EH (cell line): Measurements from ENCODE around the gene OR56A1.

Experiments
- DNase-seq: peaks from one replicate; pipeline ENCODE4 v3.0.0-alpha.2; 2015; ENCODE audit warnings: low read depth

The OR56A1 gene

GRCh38 chr11:5989203-5989602, 41.4 kb downstream of the OR56A1 start:
- DNase-seq, result no peak

- no peak for DNase-seq
Observed at GRCh38 chr11:5986885-5987284, 43.7 kb downstream of the OR56A1 start, which contains the start of gene OR52L1. OR52L1 (minus strand) TSS chr11:5986985; CDS start chr11:5986930, 55 bp downstream.

DNA sequence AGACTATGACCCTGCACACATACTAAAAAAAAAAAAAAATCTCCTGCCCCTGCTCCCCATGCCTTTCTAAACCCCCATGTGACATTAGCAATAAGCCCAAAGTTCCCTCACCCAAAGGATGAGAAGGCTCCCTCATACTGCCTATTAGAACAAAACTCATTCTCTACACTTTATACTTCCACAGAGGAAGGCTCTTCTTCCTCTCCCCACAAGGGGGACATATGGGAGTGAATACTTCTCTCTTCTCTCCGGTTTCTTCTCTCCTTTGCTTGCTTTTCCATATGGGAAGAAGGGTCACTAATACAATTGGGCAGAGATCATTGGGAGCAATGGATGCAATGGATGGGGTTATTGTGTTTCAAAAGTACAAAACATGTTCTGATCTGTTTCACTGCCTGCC, 47.1 kb downstream of the OR56A1 start:
- no peak for DNase-seq

DNA sequence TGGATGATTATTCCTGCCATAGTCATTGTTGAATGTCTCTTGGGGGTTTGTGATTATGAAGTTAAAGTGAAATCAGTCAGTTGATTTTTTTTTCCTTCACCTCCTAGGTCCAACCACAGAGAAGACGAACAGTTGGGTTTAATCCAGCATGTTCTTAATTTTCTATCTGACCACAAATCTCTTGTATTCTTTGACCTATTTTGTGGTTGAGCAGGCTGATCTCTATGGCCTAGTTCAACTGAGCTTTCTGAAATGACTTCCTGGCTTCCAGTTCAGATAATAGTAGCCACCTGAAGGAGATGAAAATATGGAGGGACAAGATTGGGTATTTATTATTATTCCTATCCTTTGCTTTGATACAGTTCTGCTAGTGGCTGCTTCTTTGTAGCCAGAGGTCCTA, 57.0 kb downstream of the OR56A1 start:
- no peak for DNase-seq
